Kidney tubule cell (primary cell): ENCODE measurements around the gene PIM3.

Source experiments
- DNase-seq: peaks from one replicate; pipeline ENCODE4 v3.0.0-alpha.2; 2018; ENCODE audit warnings: low spot score

Gene PIM3

GRCh38 chr22:49956418-49956770, 4.2 kb upstream of the PIM3 start:
- DNase-seq, result no peak

GRCh38 chr22:49956914-49957825, 3.4 kb upstream of the PIM3 start:
- no peak for DNase-seq

- no peak for DNase-seq
These were observed 2.7 kb upstream of the PIM3 start for GRCh38 chr22:49957826-49958365.

- no peak for DNase-seq
These were observed 2.1 kb upstream of the PIM3 start for GRCh38 chr22:49958366-49958921.

- no peak for DNase-seq
These were observed 1.4 kb upstream of the PIM3 start for GRCh38 chr22:49958931-49959781.

GRCh38 chr22:49959782-49960158, 802 bp upstream of the PIM3 start:
- peak; percentile 88 for DNase-seq

GRCh38 chr22:49961005-49961600, 531 bp downstream of the PIM3 start:
- DNase-seq, result peak; percentile 63

- DNase-seq, result no peak
These were observed 1.0 kb downstream of the PIM3 start for GRCh38 chr22:49961601-49962011.

GRCh38 chr22:49962012-49962750, 1.6 kb downstream of the PIM3 start:
- peak; percentile 96 for DNase-seq

GRCh38 chr22:49962751-49963646, 2.4 kb downstream of the PIM3 start:
- no peak for DNase-seq

GRCh38 chr22:49963647-49964026, 3.1 kb downstream of the PIM3 start:
- no peak for DNase-seq

GRCh38 chr22:49964136-49965090, 3.8 kb downstream of the PIM3 start:
- DNase-seq, result no peak

- no peak for DNase-seq
These were observed 4.8 kb downstream of the PIM3 start for GRCh38 chr22:49965091-49966040.

GRCh38 chr22:49966041-49966773, 5.6 kb downstream of the PIM3 start:
- DNase-seq, result no peak

GRCh38 chr22:49966774-49967705, 6.5 kb downstream of the PIM3 start:
- DNase-seq, result peak; percentile 26

GRCh38 chr22:49967706-49968208, 7.2 kb downstream of the PIM3 start:
- DNase-seq, result no peak
